ENCODE results near the gene RASGRP4.

DNA sequence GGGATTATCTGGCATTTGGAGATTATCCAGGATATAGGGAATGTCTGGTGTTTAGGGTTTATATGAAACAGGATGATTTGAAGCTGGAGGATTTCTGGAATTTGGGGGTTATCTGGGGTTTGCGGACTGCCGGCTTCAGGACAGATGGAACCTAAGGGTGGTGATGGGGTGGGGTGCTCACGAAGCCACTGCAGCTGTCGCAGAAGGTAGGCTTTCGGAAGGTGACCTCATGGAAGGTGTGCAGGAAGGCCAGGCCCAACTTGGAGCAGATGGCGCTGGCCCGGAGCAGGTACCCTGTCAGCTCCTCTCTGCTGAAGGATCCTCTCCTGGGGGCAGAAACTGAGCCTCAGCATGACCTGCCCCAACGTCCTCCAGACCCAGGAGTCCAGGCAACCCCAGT is 13.5 kb downstream of the RASGRP4 start:
- TF ChIP-seq EP300 (IDR thresholded peaks at IDR 0.05) (no peak), CTCF (IDR thresholded peaks at IDR 0.05) (no peak), POLR2AphosphoS5 (IDR thresholded peaks at IDR 0.05) (no peak)
